GM19099 (cell line): ENCODE measurements around the gene EYA2.

Experiments used
- POLR2A ChIP-seq: IDR thresholded peaks from 3 replicates; pipeline ENCODE4 v1.6.1; 2011; ENCODE audit warnings: low read depth; ENCODE audit not compliant: insufficient read length; ENCODE audit errors: extremely low read depth

EYA2 gene

GRCh38 chr20:46992640-46993035 is 98.0 kb downstream of the EYA2 start:
- no peak for TF ChIP-seq POLR2A

GRCh38 chr20:46993465-46994095 is 98.9 kb downstream of the EYA2 start:
- no peak for TF ChIP-seq POLR2A

GRCh38 chr20:46994341-46994740 is 99.7 kb downstream of the EYA2 start:
- TF ChIP-seq POLR2A = no peak

GRCh38 chr20:46995561-46996142 is 101.0 kb downstream of the EYA2 start:
- no peak for TF ChIP-seq POLR2A

GRCh38 chr20:46997187-46997586 is 102.5 kb downstream of the EYA2 start:
- no peak for TF ChIP-seq POLR2A

- no peak for TF ChIP-seq POLR2A
Measured at GRCh38 chr20:46998477-46999240, 104.0 kb downstream of the EYA2 start.

GRCh38 chr20:46999801-47000465 is 105.3 kb downstream of the EYA2 start:
- no peak for TF ChIP-seq POLR2A

GRCh38 chr20:47003223-47003622 is 108.6 kb downstream of the EYA2 start:
- no peak for TF ChIP-seq POLR2A

GRCh38 chr20:47004179-47004578 is 109.5 kb downstream of the EYA2 start:
- TF ChIP-seq POLR2A = no peak

- TF ChIP-seq POLR2A = no peak
Measured at GRCh38 chr20:47007826-47008655, 113.4 kb downstream of the EYA2 start.

- TF ChIP-seq POLR2A = no peak
Measured at GRCh38 chr20:47008842-47009518, 114.3 kb downstream of the EYA2 start.

- no peak for TF ChIP-seq POLR2A
Measured at GRCh38 chr20:47009784-47010183, 115.1 kb downstream of the EYA2 start.

GRCh38 chr20:47011984-47012383 is 117.3 kb downstream of the EYA2 start:
- no peak for TF ChIP-seq POLR2A

- no peak for TF ChIP-seq POLR2A
Measured at GRCh38 chr20:47013606-47014005, 119.0 kb downstream of the EYA2 start.
